Stimulated activated CD8-positive, alpha-beta memory T cell treated with anti-CD3 and anti-CD28 coated beads, Interleukin-15, amount 100 ng/mL, for 24 hours (primary cell): Measurements from ENCODE around the gene TULP1.
A peak's percentile ranks its signal among the peaks of the same experiment; 100 is the strongest.

Experiments used
- DNase-seq: peaks from one replicate; pipeline ENCODE4 v3.0.0-alpha.2; 2020; ENCODE audit warnings: low read depth

Gene TULP1

GRCh38 chr6:35483893-35484645, 28.6 kb downstream of the TULP1 start:
- DNase-seq = no peak

DNA sequence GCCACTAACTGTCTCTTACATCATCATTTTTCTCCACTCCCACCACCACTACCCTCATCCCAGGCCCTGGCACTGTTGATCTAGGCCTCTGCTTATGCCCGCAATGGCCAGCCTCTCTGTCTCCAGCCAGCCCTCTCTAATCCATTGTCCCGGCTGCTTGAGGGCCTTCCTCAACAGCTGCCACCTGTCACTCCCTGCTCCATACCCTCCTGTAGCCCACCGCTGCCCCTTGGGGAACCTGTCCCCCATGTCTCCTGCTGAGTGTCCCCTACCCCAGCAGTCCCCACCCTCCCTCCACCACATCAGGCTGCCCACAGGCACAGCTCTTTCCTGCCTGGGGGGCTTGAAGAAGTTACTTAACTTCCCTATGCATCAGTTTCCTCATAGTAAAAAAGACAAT, 29.2 kb downstream of the TULP1 start:
- DNase-seq = no peak

DNA sequence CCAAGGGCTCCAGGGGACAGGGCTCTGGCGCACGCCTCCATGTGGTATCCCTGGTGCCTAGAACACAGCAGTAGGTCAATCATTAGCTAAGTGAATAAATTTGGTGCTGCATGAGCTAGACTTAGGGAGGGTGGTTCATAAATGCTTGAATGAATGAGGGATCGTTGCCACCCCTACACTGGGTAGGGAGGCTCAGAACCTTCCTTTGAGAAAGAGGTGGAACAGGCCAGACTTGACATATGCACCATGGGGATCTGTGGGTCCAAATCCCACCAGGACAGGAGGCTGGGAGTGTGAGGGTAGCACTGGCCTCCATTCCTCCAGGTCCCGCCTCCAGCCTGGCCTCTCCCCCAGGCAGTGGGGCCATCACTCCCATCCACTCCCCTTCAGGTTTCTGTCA, 29.6 kb downstream of the TULP1 start:
- DNase-seq = no peak

- no peak for DNase-seq
These were observed 31.5 kb downstream of the TULP1 start for GRCh38 chr6:35481226-35481625.

DNA sequence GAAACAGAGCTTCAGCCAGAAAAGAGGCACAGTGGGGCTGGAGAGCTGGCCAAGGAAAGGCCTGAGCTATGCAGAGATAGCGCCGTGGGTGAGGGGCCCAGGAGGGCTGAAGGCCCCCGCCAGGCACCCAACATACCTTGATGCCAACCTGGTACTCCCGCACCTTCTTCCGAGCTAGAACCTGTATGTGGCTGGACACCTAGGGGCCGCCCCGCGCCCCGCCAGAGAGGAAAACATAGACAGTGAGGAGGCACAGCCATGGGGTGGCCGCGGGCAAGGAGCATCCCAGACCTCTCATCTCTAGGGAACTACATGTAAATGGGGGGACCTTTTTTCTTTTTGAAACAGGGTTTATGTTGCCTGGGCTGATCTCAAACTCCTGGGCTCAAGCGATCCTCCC, 32.5 kb downstream of the TULP1 start:
- no peak for DNase-seq

DNA sequence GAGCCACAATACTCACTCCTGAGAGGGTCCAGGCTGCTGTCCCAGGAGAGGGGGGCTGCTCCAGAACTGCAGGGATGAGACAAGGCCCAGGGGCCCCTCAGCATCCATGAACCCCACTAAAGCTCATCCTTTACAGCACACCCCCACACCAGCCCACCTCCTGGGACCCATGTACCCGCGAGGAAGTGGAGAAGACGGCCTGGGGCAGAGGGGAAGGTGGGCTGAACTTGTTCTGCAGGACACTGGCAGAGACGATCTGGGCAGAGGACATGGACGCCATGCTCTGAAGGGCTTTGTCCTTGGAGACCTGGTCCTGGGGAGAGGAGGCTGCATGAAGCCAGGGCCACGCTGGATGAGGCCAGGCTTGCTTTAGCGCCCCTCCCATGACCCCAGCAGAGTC, 34.4 kb downstream of the TULP1 start:
- no peak for DNase-seq

GRCh38 chr6:35477551-35478179, 35.0 kb downstream of the TULP1 start:
- DNase-seq = no peak

- DNase-seq = no peak
These were observed 35.7 kb downstream of the TULP1 start for GRCh38 chr6:35477028-35477427.

DNA sequence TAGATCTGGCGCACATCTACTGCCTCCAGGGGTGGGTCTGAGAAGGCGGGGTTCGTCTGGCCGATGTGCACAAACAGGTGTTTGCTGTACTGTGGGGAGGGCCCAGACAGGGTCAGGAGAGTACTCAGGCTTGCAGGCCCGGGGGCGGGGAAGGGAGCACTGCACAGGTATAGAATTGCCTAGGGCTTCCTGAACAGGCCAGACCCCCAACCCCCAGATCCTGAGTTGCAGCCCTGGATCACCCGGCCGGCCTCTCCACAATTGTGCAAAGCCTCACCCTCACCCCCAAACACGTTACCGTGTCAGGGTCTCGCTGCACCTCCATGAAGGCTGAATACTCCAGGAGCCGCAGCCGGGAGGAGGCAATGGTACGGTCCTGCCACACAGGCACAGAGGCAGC, 36.7 kb downstream of the TULP1 start:
- DNase-seq = no peak

- no peak for DNase-seq
These were observed 37.1 kb downstream of the TULP1 start for GRCh38 chr6:35475573-35475972.

- no peak for DNase-seq
These were observed 37.6 kb downstream of the TULP1 start for GRCh38 chr6:35474942-35475570.

GRCh38 chr6:35474131-35474941, 38.4 kb downstream of the TULP1 start:
- DNase-seq = no peak

GRCh38 chr6:35473850-35474130, 38.9 kb downstream of the TULP1 start:
- no peak for DNase-seq

DNA sequence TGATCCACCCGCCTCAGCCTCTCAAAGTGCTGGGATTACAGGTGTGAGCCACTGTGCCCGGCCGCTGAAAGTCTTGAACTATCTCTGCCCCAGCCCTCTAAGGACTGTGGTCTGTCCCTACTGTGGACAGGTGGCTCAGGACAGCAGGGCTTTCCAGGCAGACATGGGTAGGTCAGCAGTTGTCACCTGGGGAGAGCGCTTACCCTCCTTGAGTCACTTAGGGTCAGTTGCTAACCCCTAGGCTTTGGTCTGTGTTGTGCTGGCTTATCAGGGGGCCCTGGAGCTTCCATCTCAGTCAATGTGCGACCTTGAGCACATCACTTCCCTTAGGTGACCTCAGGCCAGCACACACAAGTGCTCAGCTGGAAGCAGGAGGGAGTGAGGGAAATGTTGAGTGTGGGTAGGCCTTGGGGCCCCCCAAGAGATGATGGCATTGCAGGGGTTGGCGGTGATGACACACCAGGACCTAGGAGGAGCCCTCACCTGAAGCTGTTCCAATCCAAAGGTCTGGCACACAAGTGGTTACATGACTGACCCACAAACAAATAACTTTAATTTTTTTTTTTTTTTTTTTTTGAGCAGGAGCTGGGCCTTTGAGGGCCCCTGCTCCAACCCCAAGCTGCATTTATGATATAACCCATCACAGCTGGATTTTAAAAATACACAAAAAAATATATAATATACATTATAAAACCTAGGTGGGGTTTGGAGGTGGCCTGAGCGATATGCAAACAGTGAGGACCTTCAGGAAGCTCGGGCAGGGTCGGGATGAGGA, 39.4 kb downstream of the TULP1 start:
- DNase-seq = no peak

GRCh38 chr6:35471836-35472345, 40.8 kb downstream of the TULP1 start:
- no peak for DNase-seq

- no peak for DNase-seq
These were observed 42.0 kb downstream of the TULP1 start for GRCh38 chr6:35470663-35471120.

DNA sequence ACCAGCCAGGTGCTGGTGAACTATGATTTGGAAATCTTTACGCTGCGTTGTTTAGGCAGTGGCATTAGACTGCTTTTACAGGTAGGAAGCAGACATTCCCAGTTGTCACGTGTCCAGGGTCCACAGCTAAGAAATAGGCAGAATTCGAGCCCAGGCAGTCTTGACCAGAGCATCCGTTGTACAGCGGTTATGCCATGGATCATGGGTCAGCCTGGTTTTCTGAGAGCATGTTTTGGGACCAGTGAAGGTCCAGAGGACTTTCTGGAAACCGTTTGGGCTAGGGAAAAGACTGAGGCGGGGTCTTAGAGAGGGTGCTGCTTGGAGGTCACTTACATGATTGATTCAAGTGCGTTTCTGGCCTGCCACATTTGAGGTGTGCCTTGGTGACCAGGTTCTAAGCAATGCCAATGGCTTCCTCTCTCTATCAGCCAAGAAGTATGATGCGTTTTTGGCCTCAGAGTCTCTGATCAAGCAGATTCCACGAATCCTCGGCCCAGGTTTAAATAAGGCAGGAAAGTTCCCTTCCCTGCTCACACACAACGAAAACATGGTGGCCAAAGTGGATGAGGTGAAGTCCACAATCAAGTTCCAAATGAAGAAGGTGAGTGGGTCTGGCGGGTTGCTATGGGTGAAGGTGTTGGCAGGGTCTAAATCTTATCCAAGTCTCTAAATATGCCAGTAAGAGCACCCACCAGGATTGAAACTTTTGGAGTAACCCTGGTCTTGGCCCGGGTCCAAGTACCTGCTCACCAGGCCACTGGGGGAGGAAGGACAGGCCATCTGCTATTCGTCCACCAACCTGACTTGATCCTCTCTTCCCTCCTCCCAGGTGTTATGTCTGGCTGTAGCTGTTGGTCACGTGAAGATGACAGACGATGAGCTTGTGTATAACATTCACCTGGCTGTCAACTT, 42.7 kb downstream of the TULP1 start:
- DNase-seq = no peak

DNA sequence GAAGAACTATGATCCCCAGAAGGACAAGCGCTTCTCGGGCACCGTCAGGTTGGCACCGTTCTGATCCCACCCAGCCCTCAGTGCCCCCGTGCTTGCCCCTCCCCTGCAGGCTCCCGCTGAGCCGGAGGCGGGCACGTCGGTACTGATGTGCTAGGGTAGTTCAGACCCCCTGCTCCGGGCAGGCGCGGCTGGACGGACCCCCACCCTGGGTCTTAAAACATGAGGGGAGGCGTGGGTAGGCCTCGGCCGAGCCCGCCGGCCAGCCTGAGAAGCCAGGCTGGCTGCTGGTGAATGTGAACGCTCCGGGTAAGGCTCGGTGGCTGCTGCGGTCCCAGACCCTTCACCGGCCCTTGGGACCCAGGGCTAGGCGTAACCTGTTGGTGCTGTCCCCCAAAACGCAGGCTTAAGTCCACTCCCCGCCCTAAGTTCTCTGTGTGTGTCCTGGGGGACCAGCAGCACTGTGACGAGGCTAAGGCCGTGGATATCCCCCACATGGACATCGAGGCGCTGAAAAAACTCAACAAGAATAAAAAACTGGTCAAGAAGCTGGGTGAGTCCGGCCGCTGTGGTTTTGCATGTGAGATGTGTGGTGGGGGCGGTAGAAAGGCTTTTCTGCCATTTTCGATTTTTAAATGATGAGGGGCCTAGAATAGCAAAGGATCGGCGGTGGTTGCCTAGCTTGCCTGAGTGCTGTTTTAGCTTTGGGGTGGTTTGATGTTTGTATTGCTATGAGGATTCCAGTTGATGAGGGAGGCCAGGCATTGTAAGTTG, 43.5 kb downstream of the TULP1 start:
- DNase-seq = no peak

DNA sequence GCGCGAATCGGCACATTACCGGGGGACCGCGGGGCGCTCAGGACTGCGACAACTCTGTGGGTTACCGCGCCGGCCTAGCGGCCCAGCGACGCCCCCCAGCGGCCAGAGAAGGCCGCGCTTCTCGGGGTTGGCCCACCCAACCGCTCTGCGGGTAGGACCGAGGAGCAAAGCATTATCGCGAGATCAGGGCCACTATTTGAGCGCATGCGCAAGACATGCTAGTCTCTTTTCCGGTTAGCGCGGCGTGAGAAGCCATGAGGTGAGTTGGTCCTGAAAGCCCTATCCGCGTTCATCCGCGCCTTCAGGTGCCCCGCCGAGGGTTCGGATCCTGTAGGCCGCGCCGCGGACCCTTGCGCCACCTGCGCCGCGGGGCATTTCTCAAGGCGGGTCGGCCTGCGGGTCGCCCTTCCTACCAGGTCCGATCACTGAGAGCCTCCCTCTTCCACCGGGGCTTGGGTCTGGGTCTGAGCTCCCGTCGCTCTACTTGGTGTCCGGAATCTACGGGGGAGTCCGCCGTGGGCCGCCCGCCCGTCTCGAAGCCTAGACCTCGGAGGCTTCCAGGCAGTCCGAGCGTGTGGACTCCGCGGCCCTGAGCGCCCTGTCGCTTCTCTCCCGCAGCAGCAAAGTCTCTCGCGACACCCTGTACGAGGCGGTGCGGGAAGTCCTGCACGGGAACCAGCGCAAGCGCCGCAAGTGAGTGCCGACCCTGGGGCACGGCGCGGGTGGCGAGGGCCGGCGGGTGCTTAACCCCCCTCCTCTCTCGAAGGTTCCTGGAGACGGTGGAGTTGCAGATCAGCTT, 44.3 kb downstream of the TULP1 start, which contains the start of gene RPL10A:
TSS of gene RPL10A (plus strand) at position 221 of the 799 bp plus-strand sequence. CDS start at position 255, 34 bp downstream.
- DNase-seq = peak; percentile 88
